Measurements from ENCODE around the gene CD151. TPM values are rescaled to one million over a fixed set of nuclear protein-coding genes. Genes with fewer than 3 reads are reported as not detected.

CD151 gene
- total RNA-seq, 1 donor from 2014 or later, result 34.6 TPM

DNA sequence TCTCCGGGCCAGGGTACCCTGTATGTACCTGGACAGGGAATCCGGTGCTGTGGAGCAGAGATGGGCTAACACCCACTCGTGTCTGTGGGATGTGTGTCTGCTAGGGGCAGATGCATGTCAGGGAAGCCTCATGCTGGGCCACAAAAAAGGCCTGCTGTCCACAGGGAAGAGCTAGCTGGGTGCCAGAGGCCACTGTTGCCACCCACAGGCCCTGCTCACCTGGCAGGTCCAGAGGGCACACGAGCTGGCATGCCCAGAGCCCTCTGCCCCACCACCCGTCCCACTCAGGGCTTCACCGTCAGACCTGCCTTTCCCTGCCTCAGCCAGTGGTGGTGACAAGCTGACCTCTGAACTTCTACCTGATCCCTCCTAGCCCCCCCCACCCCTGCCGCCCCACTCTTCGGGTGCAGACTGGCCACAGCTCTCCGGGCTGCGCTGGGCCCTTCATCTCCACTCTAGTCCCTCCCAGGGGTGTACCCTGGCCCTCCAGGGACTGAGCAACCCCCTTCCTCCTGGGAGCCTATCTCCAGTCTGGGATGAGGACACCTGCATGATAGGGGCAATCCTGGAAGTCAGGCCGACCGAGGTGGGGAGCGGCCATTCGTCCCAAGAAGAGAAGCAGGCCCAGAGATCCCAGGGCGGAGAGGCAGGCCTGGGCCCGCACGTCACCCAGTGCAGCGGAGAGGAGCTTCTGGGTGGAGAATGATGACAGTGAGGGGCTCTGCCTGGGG lies 36.0 kb upstream of the CD151 start:
- DNase-seq (ENCODE audit: low spot score in 2 of 2) (no peak), FAIRE-seq (no peak)

DNA sequence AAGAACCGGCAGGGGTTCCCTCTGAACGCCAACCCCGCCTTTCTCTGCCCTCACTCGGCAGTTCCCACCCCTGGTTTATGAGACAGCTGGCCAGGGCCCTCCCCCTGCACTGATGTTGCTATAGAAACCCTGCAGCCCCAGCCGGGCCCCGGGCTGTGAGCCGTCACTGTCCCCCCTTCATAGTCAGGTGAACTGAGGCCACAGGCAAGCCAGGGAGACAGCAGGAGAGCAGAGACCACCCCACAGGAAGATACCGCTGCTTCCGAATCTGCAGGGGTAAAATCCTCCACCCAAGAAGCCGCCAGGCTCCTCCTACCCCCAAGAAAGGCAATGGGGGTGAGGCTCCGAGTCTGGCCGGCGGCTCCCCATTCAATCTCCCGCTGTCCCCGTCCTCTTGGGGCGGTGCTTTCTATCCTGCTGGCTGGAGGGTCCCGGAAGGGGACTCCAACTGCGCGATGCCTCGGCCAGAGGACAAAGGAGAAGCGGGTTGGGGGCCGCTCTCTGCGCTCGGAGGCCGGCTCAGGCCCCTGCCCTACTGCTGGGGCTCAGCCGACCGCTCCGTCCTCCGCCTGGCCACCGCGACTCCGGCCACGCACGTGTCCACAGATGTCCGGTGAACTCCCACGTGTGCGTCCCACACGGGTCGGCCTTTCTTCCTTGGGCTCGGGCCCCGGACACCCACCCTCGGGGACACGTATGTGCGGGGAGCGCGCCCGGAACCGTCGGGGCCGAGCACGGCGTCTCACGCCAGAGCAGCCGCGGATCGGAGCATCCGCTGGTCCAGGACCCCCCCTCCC lies 35.3 kb upstream of the CD151 start:
- FAIRE-seq, result no peak
- peak; percentile 83 to 84 for DNase-seq (ENCODE audit: low spot score in 2 of 2)

DNA sequence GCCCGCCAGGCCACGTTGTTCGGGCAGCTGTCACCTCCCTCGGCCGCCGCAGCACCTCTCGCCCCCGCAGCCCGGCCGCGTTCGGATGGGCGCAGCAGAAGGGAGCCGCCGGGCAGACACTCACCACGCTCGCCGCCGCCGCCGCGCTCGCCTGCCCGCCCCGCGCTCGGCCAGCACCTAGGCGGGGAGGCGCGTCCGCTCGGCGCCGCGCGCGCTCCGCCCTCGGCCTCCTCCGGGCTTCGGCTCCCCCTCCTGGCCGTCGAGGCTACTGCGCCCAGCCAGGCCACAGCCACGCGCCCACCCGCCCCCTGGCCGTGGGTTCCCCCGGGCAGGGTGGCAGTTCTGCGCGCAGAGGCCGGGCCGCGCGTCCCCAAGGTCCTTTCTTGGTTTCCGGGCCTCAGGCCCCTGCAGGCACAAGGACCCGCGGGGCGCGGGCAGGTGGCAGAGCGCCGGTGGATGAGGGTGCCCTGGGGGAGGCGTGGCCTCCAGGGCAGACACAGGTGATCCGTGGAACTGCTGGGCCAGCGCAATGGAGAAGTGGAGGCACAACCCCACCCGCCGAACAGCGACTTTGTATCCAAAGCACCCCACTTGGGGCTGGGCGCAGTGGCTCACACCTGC lies 34.5 kb upstream of the CD151 start, which contains the start of gene SLC25A22:
Gene SLC25A22 (minus strand): TSS at position 189 of the 621 bp plus-strand sequence. CDS start 3,275 bp downstream, outside the sequence.
- DNase-seq (ENCODE audit: low spot score in 2 of 2), result peak; percentile 97 to 99
- FAIRE-seq, result no peak

DNA sequence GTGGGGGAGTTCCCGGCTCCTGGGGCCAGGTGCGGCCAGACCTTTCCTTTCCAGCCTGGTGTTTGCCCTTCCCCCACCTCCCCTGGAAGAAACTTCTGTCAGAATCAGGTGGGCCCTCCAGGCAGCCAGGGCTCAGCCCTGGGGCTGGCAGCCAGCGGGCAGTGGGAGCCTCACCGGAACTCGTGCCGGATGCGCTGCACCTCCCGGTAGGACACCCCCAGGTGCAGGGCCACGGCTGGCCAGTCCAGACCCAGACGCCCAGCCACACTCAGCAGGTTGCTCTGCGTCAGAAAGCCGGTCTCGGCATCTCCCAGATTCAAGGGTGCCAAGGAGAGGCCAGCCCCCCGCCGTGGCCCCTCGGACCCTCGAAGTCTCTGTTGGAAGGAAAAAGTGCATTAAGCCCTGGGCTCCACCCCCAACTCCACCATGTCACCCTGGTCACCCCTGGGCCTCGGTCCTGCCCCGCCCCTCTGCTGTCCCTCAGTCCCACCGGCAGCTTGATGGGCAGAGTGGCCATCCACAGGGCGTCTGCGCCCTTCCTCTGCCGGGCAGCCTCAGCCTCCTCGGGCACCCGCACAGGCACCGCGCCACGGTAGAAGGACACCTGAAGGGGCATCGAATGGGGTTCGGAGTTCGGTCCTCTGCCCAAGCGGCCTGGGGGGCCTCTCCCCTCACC lies 33.0 kb upstream of the CD151 start:
- no peak for DNase-seq (ENCODE audit: low spot score in 2 of 2)
- FAIRE-seq, result no peak

DNA sequence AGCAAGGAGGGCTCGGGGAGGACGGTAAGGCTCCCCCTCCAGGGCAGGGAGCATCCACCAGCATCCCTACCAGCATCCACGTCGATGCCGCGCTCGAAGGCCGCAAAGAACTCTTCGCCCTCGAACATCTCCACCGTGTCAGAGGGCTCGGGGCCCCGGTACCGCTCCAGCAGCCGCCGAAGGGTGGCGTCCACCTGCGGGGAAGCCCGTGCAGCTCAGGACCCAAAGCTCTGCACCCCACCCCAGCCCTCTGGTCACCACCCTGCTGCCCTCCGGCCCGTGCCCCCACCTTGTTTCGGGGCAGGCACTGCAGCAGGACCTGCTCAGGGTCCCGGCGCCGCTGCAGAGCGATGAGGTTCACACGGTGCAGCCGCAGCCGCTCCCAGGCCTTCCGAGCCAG lies 32.3 kb upstream of the CD151 start:
- DNase-seq (ENCODE audit: low spot score in 2 of 2) (no peak), FAIRE-seq (no peak)

DNA sequence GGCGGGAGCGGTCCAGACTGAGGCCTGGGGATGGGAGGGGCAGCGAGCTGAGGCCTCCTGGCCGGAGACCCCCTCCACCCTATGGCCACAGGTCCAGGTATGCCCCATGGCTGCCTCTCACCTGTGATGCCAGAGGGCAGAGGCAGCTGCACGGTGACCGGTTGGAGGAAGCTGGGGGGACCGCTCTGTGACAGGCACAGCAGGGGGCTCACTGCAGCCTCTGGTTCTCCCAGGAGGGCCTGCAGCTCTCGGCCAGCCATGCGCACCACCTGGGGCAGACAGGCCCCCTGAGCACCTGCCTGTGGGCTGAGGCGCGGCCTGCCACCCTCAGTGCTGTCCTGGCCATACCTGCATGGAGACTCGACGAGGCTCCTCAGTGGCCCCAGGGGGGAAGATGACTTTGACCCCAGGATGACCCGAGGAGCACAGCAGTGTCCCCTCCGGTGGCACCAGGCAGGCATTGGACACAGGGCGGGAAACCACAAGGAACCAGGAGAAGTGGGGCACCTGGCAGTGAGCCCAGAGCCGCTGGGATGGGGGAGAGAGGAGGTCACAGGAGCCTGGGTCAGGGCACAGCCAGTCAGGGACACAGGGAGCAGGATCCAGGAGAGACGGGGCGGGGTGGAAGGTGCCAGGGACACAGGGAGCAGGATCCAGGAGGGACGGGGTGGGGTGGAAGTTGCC lies 31.5 kb upstream of the CD151 start:
- no peak for DNase-seq (ENCODE audit: low spot score in 2 of 2)

DNA sequence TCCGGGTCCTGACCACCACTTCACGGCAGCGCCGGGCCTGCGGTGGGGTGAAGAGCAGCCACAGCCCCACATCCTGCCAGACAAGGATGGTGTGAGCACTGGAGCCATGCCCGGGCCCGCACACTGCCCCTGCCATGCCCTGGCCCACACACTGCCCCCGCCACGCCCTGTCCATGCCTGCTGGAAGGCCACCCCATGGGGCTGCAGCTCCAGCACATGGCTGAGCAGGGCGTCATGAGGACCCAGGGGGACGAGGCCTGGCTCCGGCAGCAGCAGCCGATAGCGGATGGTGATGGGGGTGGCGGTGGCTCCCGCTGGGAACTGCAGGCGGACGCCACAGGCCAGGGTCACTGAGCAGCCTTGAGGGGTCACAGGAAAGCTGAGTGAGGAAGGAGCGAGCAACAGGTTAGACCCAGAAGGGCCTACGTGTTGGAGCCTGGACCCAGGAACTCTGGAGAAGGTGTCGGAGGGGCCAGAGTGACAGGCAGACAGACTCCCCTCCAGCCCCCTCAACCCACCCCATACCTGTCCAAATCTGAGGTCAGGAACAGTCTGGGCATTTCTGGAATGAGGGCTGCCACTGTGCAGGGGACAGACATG lies 30.6 kb upstream of the CD151 start:
- no peak for FAIRE-seq
- DNase-seq (ENCODE audit: low spot score in 2 of 2), result no peak

More for the DNA sequence above, 31.5 kb upstream of the CD151 start:
- no peak for FAIRE-seq

DNA sequence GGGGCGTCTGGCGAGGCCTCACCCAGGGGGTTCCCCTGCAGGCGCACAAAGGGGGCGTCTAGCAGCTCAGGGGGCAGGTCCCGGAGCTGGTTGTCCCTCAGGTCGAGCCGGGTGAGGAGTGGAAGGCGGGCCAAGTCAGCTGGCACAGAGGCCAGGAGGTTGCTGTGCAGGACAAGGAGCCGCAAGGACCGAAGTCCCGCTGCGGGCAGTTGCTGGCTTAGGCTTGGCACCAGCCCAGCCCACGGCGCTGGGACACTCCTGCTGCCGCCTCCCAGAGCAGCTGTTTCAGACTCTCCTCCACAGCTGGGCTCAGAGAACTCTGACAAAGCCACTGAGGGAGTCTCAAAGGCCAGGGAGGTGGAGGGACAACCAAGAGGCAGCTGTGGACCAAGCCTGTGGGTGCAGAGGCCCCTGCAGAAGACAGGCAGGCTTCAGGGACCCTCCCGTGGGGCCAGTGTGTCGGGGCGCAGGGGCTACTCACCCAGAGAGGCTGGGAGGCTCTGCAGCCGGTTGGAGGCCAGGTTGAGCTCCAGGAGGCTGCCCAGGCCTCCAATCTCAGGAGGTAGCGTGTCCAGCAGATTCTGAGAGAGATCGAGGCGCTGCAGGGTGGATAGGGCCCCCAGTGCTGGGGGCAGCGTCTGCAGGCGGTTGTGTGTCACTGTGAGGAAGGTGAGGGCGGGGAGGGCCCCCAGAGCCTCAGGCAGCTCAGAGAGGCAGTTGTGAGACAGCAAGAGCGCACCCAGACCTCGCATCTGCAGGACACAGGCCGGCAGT lies 29.9 kb upstream of the CD151 start:
- DNase-seq (ENCODE audit: low spot score in 2 of 2) (no peak), FAIRE-seq (no peak)

DNA sequence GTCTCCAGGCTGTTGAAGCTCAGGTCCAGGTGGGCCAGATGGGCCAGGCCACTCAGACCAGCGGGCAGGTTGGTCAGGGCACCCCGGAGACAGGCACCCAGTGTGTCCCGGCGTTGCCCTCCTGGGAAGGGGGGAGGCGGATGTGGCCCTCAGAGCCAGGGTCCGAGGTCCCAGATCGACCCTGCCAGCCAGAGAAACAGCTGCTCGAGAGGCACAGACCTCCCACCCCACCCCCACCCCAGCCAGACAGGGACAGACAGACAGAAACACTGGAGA lies 29.3 kb upstream of the CD151 start:
- FAIRE-seq, result no peak
- DNase-seq (ENCODE audit: low spot score in 2 of 2), result no peak

DNA sequence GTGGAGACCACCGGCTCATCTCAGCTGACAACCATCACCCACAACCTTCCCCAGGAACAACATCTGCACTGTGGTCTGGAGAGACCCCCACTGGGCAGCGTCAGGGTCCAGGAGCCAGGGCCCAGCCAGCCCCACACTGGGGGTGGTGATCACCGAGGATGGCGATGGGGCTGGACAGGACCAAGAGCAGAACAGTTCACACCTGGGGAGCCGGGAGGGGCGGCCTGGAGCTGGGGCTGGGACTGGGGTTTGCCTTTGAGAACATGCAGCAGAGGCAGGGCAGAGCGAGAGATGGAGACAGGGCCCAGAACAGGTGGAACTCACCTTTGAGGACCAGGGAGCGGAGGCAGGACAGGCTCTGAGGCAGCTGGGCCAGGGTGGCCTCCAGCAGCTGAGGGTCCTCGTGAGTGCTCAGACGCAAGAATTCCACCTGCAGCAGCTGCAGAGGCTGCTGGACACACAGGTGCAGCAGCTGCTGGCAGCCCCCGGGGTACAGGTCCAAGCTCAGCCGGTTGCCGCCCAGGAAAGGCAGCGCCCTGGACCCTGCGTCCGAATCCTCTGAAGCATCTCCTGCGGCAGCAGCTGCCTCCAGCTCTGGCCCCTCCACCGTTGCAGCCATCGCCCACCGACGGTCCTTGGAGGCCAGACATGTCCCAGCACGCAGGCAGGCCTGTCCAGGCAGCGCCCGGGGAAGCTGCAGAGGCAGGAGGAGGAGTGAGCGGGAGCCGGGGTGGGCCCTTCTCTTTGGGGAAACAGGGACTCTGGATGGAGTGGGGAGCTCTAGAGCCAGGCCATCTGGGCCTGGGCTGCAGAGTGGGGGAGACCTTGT lies 28.8 kb upstream of the CD151 start:
- no peak for FAIRE-seq
- no peak for DNase-seq (ENCODE audit: low spot score in 2 of 2)

DNA sequence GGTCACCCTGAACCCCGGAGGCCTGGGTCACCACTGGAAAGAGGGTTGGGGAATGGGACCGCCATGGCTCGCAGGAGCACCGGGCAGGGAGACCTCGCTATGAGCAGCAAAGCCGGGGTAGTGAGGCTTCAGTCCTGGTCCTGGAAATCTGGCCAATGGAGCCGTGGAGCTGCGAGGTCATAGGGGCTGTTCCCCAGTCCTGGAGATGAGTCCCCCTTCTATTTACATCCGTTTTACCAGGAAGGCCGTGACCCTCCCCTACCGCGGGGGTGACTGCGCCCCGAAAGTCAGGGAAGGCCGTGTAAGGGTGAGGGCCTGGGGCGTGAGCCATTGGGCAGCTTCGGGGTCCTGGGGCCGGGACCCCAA lies 28.2 kb upstream of the CD151 start:
- FAIRE-seq (no peak), DNase-seq (ENCODE audit: low spot score in 2 of 2) (no peak)

DNA sequence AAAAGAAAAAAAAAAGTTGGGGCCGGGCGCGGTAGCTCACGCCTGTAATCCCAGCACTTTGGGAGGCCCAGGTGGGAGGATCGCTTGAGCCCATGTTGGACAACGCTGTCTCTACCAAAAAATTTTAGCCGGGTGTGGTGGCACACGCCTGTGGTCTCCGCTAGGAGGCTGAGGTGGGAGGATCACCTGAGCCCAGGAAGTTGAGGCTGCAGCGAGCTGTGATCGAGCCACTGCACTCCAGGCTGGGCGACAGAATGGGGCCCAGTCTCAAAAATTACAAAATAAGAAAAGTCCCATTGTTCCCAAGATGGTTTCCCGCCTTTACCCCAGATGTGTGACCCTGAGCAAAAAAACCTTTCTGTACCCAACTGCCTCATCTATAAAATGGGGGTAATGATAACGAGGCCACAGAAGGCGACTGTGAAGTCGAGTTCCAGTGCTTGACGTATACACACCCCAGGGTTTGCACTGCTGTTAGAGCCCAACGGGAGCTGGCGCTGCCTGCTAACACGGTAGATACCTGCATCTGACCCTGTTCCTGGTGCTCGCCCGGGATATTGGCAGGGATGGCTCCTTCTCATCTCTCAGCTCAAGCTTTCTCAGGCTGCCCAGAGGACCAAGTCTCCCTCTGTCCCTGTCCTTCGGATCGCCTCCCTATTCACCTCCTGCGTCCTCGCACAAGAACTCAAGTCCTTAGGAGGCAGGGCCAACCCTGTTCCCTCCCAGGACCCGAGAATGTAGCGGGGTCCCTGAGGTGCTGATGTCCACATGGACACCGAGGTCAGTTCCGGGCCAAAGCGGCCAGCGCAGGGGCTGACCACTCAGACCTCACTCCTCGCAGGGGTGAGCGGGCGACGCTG lies 24.1 kb upstream of the CD151 start:
- FAIRE-seq, result no peak
- DNase-seq (ENCODE audit: low spot score in 2 of 2), result no peak

DNA sequence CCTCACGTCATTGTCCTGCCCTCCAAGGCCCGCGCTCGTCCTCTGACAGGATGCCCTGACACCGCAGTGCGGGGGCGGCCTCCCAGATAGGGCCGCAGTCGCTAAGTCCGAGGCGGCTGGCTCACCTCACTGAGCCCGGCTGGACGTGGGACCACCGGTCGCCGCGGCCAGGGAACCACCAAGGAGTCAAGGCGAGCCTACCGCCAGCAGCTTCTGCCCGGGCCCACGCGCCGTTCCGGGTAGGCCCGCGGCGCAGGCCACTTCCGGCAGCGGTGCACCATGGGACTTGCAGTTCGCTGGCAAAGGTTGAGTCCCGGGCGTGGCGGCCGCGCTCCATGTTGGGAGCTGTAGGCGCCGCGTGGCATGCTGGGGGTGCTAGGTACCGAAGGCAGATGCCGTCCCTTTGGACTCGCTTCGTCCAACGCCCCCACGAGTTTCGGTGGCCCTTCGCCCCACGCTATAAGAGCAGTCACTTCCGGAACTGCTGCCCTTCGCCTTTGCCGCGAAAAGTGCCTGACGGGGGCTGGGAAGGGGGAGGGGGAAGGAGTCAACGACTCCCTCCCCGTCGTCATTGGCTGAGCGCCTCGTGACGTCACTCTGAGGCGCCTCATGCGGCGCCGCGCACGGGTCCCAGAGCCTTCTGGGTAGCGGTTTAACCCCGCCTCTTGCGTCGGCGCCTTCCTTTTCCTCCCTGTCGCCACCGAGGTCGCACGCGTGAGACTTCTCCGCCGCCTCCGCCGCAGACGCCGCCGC lies 23.3 kb upstream of the CD151 start, which contains the start of gene RPLP2:
Gene RPLP2 (plus strand): TSS at position 681 of the 753 bp plus-strand sequence. CDS start 268 bp downstream, outside the sequence.
- DNase-seq (ENCODE audit: low spot score in 2 of 2) (peak; percentile 99), FAIRE-seq (no peak)

DNA sequence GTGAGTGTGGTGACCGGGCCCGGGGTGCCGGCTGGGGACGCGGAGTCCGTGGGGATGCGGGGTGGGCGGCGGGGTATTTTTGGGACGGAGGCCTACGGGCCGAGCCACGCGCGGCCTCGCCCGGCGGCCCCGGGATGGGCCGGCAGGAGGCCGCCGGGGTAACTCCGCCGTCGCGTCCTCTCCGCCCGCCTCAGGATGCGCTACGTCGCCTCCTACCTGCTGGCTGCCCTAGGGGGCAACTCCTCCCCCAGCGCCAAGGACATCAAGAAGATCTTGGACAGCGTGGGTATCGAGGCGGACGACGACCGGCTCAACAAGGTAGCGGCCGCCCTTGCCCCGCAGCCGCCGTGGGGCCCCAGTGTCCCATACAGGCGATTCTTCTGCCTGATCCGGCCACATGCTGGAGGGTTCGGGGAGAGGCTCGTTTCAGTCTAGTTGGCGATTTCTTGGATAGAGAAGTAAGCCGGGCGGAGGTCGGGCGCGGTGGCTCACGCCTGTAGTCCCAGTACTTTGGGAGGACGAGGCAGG lies 22.6 kb upstream of the CD151 start:
- no peak for DNase-seq (ENCODE audit: low spot score in 2 of 2)
- no peak for FAIRE-seq

DNA sequence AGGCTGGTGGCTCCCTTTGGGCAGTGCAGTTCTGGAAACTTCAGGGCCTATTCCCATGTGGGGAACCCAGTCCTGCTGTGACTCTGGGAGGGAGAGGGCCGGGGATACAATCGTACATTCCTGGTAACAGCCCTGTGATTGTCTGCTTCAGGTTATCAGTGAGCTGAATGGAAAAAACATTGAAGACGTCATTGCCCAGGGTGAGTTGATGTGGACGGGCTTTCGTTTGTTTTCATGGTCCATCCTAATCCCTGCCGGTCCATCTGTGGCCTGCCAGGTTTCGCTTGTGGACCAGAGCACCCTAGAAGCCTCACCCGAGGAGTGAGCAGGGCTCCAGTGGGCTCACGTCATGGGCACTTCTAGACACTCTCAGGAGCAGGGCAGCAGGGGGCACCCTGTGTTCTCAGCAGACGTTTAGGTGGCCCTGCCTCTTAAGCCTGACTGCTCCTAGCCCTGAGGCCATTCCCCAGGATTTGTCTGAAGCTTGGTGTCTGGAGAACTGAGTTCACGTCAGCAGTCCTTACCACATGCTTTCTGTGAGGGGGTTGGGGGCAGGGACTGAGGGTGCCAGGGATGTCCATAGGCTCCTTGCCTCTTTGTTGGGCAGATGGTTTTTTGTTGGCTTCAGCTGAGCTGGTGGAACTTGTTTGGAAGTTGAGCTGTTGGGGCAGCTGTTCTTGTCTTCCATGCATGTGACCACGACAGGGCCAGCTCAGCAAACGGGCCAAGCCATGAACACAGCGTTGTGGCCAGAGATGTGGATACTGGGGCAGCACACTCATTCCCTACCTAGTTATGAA lies 21.1 kb upstream of the CD151 start:
- FAIRE-seq (no peak), DNase-seq (ENCODE audit: low spot score in 2 of 2) (no peak)

DNA sequence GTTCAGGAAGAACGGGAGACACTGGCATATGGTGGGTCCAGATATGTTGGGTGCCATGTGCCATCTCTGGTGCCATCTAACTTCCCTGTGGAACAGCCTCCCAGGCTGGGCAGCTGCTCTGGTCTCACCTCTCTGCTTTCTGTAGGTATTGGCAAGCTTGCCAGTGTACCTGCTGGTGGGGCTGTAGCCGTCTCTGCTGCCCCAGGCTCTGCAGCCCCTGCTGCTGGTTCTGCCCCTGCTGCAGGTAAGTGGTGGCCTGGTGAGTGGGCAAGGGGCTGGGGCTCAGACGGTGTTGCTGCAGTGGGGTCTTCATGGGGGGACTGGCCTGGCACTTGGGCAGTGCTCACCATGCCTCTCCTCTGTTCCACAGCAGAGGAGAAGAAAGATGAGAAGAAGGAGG lies 20.4 kb upstream of the CD151 start:
- no peak for FAIRE-seq
- no peak for DNase-seq (ENCODE audit: low spot score in 2 of 2)

Data from frontal cortex (tissue), 4 donors.